Gastroesophageal sphincter (tissue), 2 donors: ENCODE data around the gene TEDC2.

Experiments used
- POLR2A ChIP-seq, 2 donors: fragments of 450-650 bp; IDR thresholded peaks; one replicate each; pipeline ENCODE4 v1.6.1; 2017; ENCODE audit warnings: antibody characterized with exemption in 2 of 2, mild to moderate bottlenecking in 2 of 2, moderate library complexity in 1 of 2
- POLR2AphosphoS5 ChIP-seq: sonication (generic); formaldehyde crosslinking; IDR thresholded peaks from one replicate; pipeline ENCODE4 v1.6.1; 2017; ENCODE audit warnings: antibody characterized with exemption

DNA sequence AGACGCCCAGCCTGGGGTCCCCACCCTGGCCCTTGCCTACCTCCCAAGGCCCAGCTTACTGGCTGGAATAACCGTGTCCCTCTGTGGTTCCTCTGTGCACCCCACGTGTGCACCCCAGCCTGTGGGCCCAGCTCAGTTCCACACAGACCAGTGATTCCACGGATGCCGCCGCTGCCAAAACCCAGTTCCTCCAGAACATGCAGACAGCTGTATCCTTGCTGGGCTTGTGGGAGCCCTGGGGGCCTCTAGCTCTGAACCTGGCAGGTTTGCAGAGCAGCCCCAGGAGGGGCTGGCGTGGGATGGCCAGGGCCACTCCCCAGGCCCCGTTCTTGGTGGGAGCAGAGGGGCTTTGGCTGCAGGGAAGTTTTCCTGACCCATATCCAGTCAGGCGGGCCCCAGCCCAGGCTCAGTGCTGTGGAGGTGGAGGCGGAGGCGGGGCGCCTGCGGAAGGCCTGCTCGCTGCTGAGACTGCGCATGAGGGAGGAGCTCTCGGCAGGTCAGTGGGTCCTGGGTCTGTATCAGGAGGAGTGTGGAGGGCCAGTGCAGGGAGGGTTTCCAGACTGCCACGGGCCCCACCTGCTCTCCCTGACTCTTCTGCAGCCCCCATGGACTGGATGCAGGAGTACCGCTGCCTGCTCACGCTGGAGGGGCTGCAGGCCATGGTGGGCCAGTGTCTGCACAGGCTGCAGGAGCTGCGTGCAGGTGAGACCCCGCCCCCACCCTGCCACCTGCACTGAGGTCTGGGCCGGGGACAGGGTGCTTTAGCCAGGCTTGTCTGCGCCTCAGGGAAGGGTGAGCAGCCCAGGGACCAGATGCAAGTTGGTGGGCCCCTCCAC lies 2.3 kb downstream of the TEDC2 start:
- no peak for TF ChIP-seq POLR2A (IDR thresholded peaks at IDR 0.05)
- no peak for TF ChIP-seq POLR2AphosphoS5
